PC-9 (cell line): ENCODE data around the gene ZNF672. TPM values are rescaled to one million over a fixed set of nuclear protein-coding genes. Genes with fewer than 3 reads are reported as not detected.
"Not testable (repeated sequence)": the region's sequence is repeated elsewhere in the genome, so short reads cannot be mapped to it uniquely, and the experiment has no call there.

Experiments used
- Bru-seq: library from RNA; stranded (reverse); fragments of 400-500 nt; gene quantifications from one replicate; lab custom pipeline; 2021; lab: Mats Ljungman, UMichigan
- BruChase-seq, 2 experiments: library from RNA; stranded (reverse); fragments of 400-500 nt; gene quantifications; one replicate each; lab custom pipeline; 2021; lab: Mats Ljungman, UMichigan
- BruUV-seq: library from RNA; stranded (reverse); fragments of 400-500 nt; replicated peaks from 2 replicates; lab custom pipeline; 2021; lab: Mats Ljungman, UMichigan
- CTCF ChIA-PET: fragments of 300-600 bp; sonication (Branson Sonifier 250); formaldehyde crosslinking; loops from one replicate; lab custom pipeline; 2022; ENCODE audit warnings: antibody characterized with exemption; lab: Charles Lee
- POLR2A ChIA-PET: fragments of 300-600 bp; sonication (Branson Sonifier 250); formaldehyde crosslinking; loops from one replicate; lab custom pipeline; 2022; ENCODE audit warnings: antibody characterized with exemption; ENCODE audit not compliant: unreplicated experiment; lab: Charles Lee
- DNase-seq, 2 experiments: peaks; one replicate each; pipeline versions ENCODE4 v3.0.0 to v3.0.0-alpha.2; 2015 to 2022; ENCODE audit warnings: mixed read lengths in 1 of 2
- H2AFZ ChIP-seq: fragments of 200-600 bp; sonication (generic); 2 replicates; pipeline ENCODE4 v1.8.1; 2017; ENCODE audit warnings: antibody characterized with exemption
- H3F3A ChIP-seq: fragments of 200-600 bp; sonication (generic); 2 replicates; pipeline ENCODE4 v1.8.1; 2017; ENCODE audit warnings: antibody characterized with exemption, mild to moderate bottlenecking, low read depth; ENCODE audit not compliant: insufficient read depth
- H3K27ac ChIP-seq: fragments of 200-600 bp; sonication (generic); 2 replicates; pipeline ENCODE4 v1.6.1; 2016; ENCODE audit warnings: mixed run types
- H3K27me3 ChIP-seq: fragments of 200-600 bp; sonication (generic); 2 replicates; pipeline ENCODE4 v1.6.1; 2016; ENCODE audit warnings: low read depth, mixed run types; ENCODE audit not compliant: insufficient read depth
- H3K36me3 ChIP-seq: fragments of 200-600 bp; sonication (generic); 2 replicates; pipeline ENCODE4 v1.6.1; 2016; ENCODE audit warnings: low read depth, mixed run types
- H3K4me1 ChIP-seq: fragments of 200-600 bp; sonication (generic); replicated peaks from 2 replicates; pipeline ENCODE4 v1.6.1; 2016; ENCODE audit warnings: mixed run types; ENCODE audit not compliant: insufficient read depth
- H3K4me2 ChIP-seq: fragments of 200-600 bp; sonication (generic); 2 replicates; pipeline ENCODE4 v1.6.1; 2017; ENCODE audit warnings: mixed run types
- H3K4me3 ChIP-seq: fragments of 200-600 bp; sonication (generic); 2 replicates; pipeline ENCODE4 v1.6.1; 2016; ENCODE audit warnings: mixed run types
- H3K79me2 ChIP-seq: fragments of 200-600 bp; sonication (generic); 2 replicates; pipeline ENCODE4 v1.6.1; 2017; ENCODE audit warnings: low read depth, mixed run types
- H3K9me2 ChIP-seq: fragments of 200-600 bp; sonication (generic); 2 replicates; pipeline ENCODE4 v1.8.1; 2017; ENCODE audit warnings: mild to moderate bottlenecking; ENCODE audit not compliant: insufficient read depth
- H3K9me3 ChIP-seq: fragments of 200-600 bp; sonication (generic); 2 replicates; pipeline ENCODE4 v1.8.1; 2016; ENCODE audit warnings: low read depth; ENCODE audit not compliant: insufficient read depth
- H4K20me1 ChIP-seq: fragments of 200-600 bp; sonication (generic); 2 replicates; pipeline ENCODE4 v1.8.1; 2017; ENCODE audit not compliant: insufficient read depth
- CTCF ChIP-seq: fragments of 200-600 bp; sonication (generic); conservative IDR thresholded peaks from 2 replicates; pipeline ENCODE4 v1.6.1; 2017; ENCODE audit warnings: mixed run types, antibody characterized with exemption, mild to moderate bottlenecking, moderate library complexity
- EZH2 ChIP-seq: fragments of 200-600 bp; sonication (generic); IDR thresholded peaks from 2 replicates; pipeline ENCODE4 v1.8.0; 2017; ENCODE audit warnings: antibody characterized with exemption, low read depth
- intact Hi-C: fragments of 100-400 bp; cut with micrococcal nuclease; formaldehyde crosslinking; loops from one replicate; pipeline ENCODE4 v1.10.0; 2022; ENCODE audit not compliant: unreplicated experiment
- long read RNA-seq: library from polyadenylated mRNA; stranded (forward); transcript quantifications from one replicate; pipeline ENCODE4 v2.0.0, GENCODE V29; 2022
- total RNA-seq: library from RNA; stranded (reverse); gene quantifications from 2 replicates; pipeline ENCODE4 v1.2.3, GENCODE V29; 2021

ZNF672 gene
- 24.7 and 27.6 TPM in 2 replicates for total RNA-seq
- Bru-seq, nascent RNA = percentile 76 among the genes with signal in this experiment
- percentile 77 among the genes with signal in this experiment for BruChase-seq, experiment 1, labeled RNA remaining after a 2-hour chase
- percentile 82 among the genes with signal in this experiment for BruChase-seq, experiment 2, labeled RNA remaining after a 6-hour chase
- long read RNA-seq, transcript ZNF672-201 (4 exons, 2,989 nt) = major isoform, 21 of 31 reads
- long read RNA-seq, partial matches to known transcripts = 9 of 31 reads
- long read RNA-seq, other reads (novel, unspliced or antisense) = 1 of 31 reads

DNA sequence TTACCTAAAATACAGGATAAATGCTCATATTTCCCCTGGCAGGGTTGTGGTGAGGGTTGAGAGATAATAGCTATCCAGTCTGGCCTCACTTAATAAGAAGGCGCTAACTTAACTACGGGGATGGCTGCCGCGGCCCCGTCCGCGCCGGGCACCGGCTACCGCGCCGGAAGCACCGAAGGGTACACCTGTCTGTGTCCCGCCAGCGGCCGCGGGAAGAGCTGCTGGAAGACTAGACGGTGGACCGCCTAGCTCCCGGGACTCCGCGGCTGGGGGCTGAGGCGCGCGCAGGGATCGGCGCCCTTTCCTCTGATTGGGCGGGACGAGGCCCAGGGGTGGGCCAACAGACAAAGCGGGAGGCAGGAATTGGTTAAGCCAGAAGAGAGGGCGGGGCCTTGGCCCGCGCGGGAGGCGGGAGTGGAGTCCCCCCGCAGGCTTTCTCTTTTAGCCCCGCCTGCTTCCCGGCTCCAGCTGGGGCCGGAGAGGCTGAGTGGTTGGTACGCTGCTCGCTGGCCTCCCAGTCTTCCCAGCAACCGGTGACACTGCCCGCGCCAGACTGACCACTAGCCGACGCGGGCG is at the start of gene ZNF672:
ZNF672 (plus strand) TSS at position 444 of the 576 bp plus-strand sequence. CDS start 9,051 bp downstream, outside the sequence.
- Histone ChIP-seq H3K27ac (peak within 1 kb of the TSS; percentile 88), H3K9me3 (no peaks in the 10 kb centered on the region), H4K20me1 (no peaks in the 10 kb centered on the region), H3K9me2 (no peaks in the 10 kb centered on the region), H3F3A (peaks cover 3% of the 10 kb centered on the region; the same call in 1 of the 2 replicates), H3K4me1 (peaks cover 11% of the 10 kb centered on the region; the same call in 1 of the 2 replicates), H3K36me3 (no peaks in the 10 kb centered on the region), H3K4me2 (peak within 1 kb of the TSS; percentile 95), H3K79me2 (peaks cover 20% of the 10 kb centered on the region), H3K27me3 (no peaks in the 10 kb centered on the region), H3K4me3 (peak within 1 kb of the TSS; percentile 83), H2AFZ (peak within 1 kb of the TSS; percentile 93)
- TF ChIP-seq CTCF (no peak), EZH2 (no peak)
- intact Hi-C loops = loop anchor here (1.0 to 2.0 kb wide), 4 partner anchors 12 to 69 kb away; partner anchors contain the start of gene PGBD2
- CTCF ChIA-PET = interaction anchor here (1.0 kb wide), 1 partner anchor 12 kb away, joined by 14 read pairs; the partner anchor contains the start of gene SH3BP5L
- peak; percentile 85 to 98 for DNase-seq
- BruUV-seq = no TSS peak
- POLR2A ChIA-PET = interaction anchor here (0.5 to 1.7 kb wide), 6 partner anchors 9 to 137 kb away, joined by 3 to 53 read pairs (median 6); partner anchors contain the start of genes SH3BP5L and ZNF692

DNA sequence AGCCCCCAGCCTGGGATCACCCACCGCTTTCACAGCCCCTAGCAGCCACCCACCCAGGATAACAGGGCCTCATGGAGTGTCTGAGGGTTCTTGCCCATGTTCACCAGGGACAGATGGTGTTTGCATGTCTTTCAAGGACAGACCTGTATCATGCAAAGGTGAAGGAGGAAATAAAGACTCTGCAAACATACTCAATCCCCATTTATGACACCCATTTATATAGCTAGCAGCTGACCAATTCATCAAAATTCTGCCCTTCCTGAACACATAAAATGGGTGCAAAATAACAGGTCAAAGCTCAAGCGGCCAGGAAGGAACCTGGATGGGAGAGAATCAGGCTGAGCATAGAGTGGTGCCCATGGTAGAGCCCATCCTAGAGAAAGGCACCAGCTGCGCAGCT is 49.7 kb upstream of the ZNF672 start:
- no peak overlapping the region for H3K4me2 ChIP-seq
- H3K4me1 ChIP-seq = no peaks in the 10 kb centered on the region
- DNase-seq = no peak
- no peak overlapping the region for H3K27ac ChIP-seq
- no peak for TF ChIP-seq CTCF
- TF ChIP-seq EZH2 = no peak
- H3K9me2 ChIP-seq = no peaks in the 10 kb centered on the region
- H2AFZ ChIP-seq = no peak overlapping the region
- ChIA-PET CTCF (no interaction called here), POLR2A (no interaction called here)
- H3K36me3 ChIP-seq = no peaks in the 10 kb centered on the region
- H3K9me3 ChIP-seq = no peaks in the 10 kb centered on the region
- intact Hi-C loops = no loop called here
- H4K20me1 ChIP-seq = no peaks in the 10 kb centered on the region
- peaks cover 28% of the 10 kb centered on the region; the same call in 1 of the 2 replicates for H3K27me3 ChIP-seq
- H3F3A ChIP-seq = no peaks in the 10 kb centered on the region
- H3K79me2 ChIP-seq = no peaks in the 10 kb centered on the region
- no TSS peak for BruUV-seq
- no peak overlapping the region for H3K4me3 ChIP-seq

- H3K9me2 ChIP-seq, H3K9me3 ChIP-seq, H3K79me2 ChIP-seq, DNase-seq, H2AFZ ChIP-seq, POLR2A ChIA-PET, H3K4me1 ChIP-seq, H3F3A ChIP-seq, H3K36me3 ChIP-seq, CTCF ChIA-PET, H3K27ac ChIP-seq, H3K4me3 ChIP-seq, H4K20me1 ChIP-seq, intact Hi-C loops, BruUV-seq, H3K4me2 ChIP-seq: not testable (repeated sequence)
- H3K27me3 ChIP-seq = peaks cover 28% of the 10 kb centered on the region; the same call in 1 of the 2 replicates
These were observed 48.7 kb upstream of the ZNF672 start for GRCh38 chr1:248789337-248789736.
